ENCODE data around the gene LTBP3.
A peak's percentile ranks its signal among the peaks of the same experiment; 100 is the strongest.

Gene LTBP3

GRCh38 chr11:65497141-65498041, 60.8 kb downstream of the LTBP3 start:
- DNase-seq (ENCODE audit: low read depth): peak; percentile 93
- TF ChIP-seq CTCF (IDR thresholded peaks at IDR 0.05; ENCODE audit: control insufficient read depth, insufficient read depth, low read depth, low read length, missing control alignments): peak; percentile 3
- peak overlapping the region; percentile 56 for H3K4me3 ChIP-seq (ENCODE audit: control insufficient read depth, low read depth, low read length)

- H3K4me3 ChIP-seq (ENCODE audit: control insufficient read depth, low read depth, low read length): peak overlapping the region; percentile 13
- DNase-seq (ENCODE audit: low read depth): no peak
- no peak for TF ChIP-seq CTCF (IDR thresholded peaks at IDR 0.05; ENCODE audit: control insufficient read depth, insufficient read depth, low read depth, low read length, missing control alignments)
Measured at GRCh38 chr11:65496304-65497140, 61.6 kb downstream of the LTBP3 start.

GRCh38 chr11:65493367-65494176, 64.6 kb downstream of the LTBP3 start:
- no peak for TF ChIP-seq CTCF (IDR thresholded peaks at IDR 0.05; ENCODE audit: control insufficient read depth, insufficient read depth, low read depth, low read length, missing control alignments)
- peak; percentile 97 for DNase-seq (ENCODE audit: low read depth)
- H3K4me3 ChIP-seq (ENCODE audit: control insufficient read depth, low read depth, low read length): no peak overlapping the region

GRCh38 chr11:65492637-65493366, 65.4 kb downstream of the LTBP3 start:
- no peak overlapping the region for H3K4me3 ChIP-seq (ENCODE audit: control insufficient read depth, low read depth, low read length)
- no peak for TF ChIP-seq CTCF (IDR thresholded peaks at IDR 0.05; ENCODE audit: control insufficient read depth, insufficient read depth, low read depth, low read length, missing control alignments)
- no peak for DNase-seq (ENCODE audit: low read depth)

- no peak for DNase-seq (ENCODE audit: low read depth)
- no peak for TF ChIP-seq CTCF (IDR thresholded peaks at IDR 0.05; ENCODE audit: control insufficient read depth, insufficient read depth, low read depth, low read length, missing control alignments)
- no peak overlapping the region for H3K4me3 ChIP-seq (ENCODE audit: control insufficient read depth, low read depth, low read length)
Measured at GRCh38 chr11:65492387-65492636, 65.8 kb downstream of the LTBP3 start.
